Colonic mucosa (tissue), 4 donors: Measurements from ENCODE around the gene DIP2C. TPM values are rescaled to one million over a fixed set of nuclear protein-coding genes. Genes with fewer than 3 reads are reported as not detected.

Experiments used
- DNase-seq: peaks from one replicate; pipeline ENCODE4 v3.0.0-alpha.2; 2020
- H3K27ac ChIP-seq: fragments of 200-600 bp; one replicate; pipeline ENCODE4 v1.8.0; 2021
- H3K27me3 ChIP-seq: fragments of 200-600 bp; one replicate; pipeline ENCODE4 v1.8.0; 2021
- H3K36me3 ChIP-seq: fragments of 200-600 bp; one replicate; pipeline ENCODE4 v1.8.0; 2021
- H3K4me1 ChIP-seq: fragments of 200-600 bp; one replicate; pipeline ENCODE4 v1.8.0; 2021; ENCODE audit warnings: mild to moderate bottlenecking
- H3K4me3 ChIP-seq: fragments of 200-600 bp; one replicate; pipeline ENCODE4 v1.8.0; 2021
- H3K9ac ChIP-seq, 2 donors: one replicate each; pipeline ENCODE4 v1.7.0; 2013; ENCODE audit warnings: control low read depth in 2 of 2, low read depth in 2 of 2, low read length in 2 of 2
- H3K9me3 ChIP-seq: fragments of 200-600 bp; one replicate; pipeline ENCODE4 v1.8.0; 2021
- intact Hi-C: fragments of 100-400 bp; cut with DNase I; formaldehyde crosslinking; loops from one replicate; pipeline ENCODE4 v1.14.1; 2022
- total RNA-seq, 2 donors: library from RNA; stranded (reverse); fragmentation: NEBNext Ultra II Directional in 1 of 2; extraction: Animal tissue kit (Norgen Biotek cat#: 25700) in 1 of 2; gene quantifications; one replicate each; pipeline ENCODE4 v1.2.1, GENCODE V29; 2021
- TF ChIP-seq, protein P1 (sequence below): fragments of 200-600 bp; IDR thresholded peaks from one replicate; pipeline ENCODE4 v1.8.0; 2022; ENCODE audit warnings: antibody characterized with exemption, mild to moderate bottlenecking
- donor health status: healthy.
- donor health status: DM: no; HTN: no; CAD: no.
- donor health status: DM: no; HTN: no; CAD: no.

Gene DIP2C
- total RNA-seq, 2 donors from 2014 or later = 7.6 to 11.2 TPM

DNA sequence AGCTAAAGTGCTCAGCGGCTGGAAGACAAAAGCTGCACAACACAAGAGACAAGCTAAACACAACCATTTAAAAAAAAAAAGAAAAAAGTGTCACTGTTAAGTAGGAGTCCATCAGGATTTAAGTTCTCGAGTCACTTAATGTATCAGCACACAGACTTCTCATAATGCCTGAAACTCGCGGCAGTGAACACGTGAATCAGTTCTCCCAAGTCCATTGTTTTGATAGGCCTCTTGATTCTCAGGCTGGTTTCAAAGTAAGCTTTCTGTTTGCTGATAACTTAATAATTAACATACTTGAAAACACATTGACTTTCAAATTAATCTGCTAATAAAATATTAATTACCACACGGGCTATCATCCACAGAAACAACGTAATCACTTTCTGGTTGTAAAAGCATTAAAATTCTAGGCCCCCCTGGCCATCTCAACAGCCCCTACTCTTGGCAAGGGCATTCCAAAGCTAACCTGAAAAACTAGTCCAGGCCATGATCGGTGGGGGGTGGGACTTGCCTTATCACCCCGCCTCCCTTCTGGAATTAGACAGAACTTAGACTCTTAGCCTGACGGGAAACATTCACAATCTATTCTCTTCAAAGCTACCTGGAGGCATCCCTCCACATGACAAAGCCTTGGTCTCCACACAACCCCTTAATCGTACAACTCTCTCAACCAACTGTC is 129.0 kb downstream of the DIP2C start:
- DNase-seq = no peak
- Histone ChIP-seq H3K4me3 (no peak overlapping the region), H3K9ac (no peak overlapping the region), H3K9me3 (no peaks in the 10 kb centered on the region), H3K27ac (no peak overlapping the region), H3K27me3 (no peaks in the 10 kb centered on the region), H3K36me3 (no peaks in the 10 kb centered on the region), H3K4me1 (no peaks in the 10 kb centered on the region)
- TF ChIP-seq, protein P1, sequence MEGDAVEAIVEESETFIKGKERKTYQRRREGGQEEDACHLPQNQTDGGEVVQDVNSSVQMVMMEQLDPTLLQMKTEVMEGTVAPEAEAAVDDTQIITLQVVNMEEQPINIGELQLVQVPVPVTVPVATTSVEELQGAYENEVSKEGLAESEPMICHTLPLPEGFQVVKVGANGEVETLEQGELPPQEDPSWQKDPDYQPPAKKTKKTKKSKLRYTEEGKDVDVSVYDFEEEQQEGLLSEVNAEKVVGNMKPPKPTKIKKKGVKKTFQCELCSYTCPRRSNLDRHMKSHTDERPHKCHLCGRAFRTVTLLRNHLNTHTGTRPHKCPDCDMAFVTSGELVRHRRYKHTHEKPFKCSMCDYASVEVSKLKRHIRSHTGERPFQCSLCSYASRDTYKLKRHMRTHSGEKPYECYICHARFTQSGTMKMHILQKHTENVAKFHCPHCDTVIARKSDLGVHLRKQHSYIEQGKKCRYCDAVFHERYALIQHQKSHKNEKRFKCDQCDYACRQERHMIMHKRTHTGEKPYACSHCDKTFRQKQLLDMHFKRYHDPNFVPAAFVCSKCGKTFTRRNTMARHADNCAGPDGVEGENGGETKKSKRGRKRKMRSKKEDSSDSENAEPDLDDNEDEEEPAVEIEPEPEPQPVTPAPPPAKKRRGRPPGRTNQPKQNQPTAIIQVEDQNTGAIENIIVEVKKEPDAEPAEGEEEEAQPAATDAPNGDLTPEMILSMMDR = no peak
- intact Hi-C loops = no loop called here

DNA sequence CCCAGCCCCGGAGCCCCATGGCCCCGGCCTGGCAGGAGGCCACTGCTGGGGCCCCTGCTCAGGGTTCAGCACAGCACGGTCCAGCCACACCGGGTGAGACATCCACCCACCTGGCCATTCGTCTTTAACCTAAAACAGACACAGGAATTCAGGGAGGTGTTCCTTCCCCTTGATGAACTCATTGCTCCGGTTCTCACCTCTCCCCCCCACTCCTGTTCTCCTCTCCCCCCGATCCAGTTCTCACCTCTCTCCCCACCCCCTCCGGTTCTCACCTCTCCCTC is 129.8 kb downstream of the DIP2C start:
- TF ChIP-seq, protein P1 = no peak
- H3K4me1 ChIP-seq = no peaks in the 10 kb centered on the region
- no peak overlapping the region for H3K9ac ChIP-seq
- H3K36me3 ChIP-seq = no peaks in the 10 kb centered on the region
- intact Hi-C loops = no loop called here
- H3K27ac ChIP-seq = no peak overlapping the region
- no peaks in the 10 kb centered on the region for H3K27me3 ChIP-seq
- no peak overlapping the region for H3K4me3 ChIP-seq
- no peaks in the 10 kb centered on the region for H3K9me3 ChIP-seq
- no peak for DNase-seq

DNA sequence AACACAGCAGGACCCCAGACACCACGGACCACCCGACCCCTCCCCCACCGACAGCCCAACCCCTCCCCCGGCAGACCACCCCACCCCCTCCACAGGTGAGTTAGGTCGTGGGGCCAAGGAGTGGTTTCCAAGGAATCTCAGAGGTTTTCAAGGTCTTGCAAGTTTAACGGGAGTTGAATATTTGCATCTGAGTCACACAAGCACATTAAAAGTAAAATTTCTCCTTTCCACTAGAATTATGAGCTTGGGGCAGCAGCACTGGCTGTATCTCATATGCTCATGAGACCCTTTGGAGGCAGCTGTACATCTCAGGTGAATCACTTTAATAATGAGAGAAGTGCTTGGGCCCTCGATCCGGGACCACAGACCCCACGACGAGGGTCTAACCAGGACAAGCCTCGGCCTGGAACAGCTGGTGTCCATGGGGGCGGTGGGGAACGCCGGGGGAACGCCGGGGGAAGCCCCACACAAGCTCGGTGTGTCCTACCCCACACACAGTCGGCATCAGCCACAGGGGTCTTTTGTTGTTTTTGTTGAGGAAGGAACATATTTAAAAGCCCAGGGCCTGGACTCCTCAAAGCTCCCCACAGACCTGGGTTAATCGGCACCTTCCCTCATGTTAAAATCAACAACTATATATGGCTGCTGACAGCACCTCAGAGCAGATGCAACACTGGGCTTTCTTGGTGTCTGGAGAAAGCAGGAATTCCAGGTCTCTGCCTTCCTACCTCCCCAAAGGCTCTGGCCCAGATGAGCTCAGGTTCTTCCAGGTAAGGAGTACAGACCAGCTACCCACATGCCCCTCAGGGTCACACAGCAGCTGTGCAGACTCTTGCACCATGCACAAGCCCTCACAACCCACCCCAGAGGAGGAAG is 130.3 kb downstream of the DIP2C start:
- TF ChIP-seq, protein P1 = no peak
- Histone ChIP-seq H3K27ac (no peak overlapping the region), H3K9ac (no peak overlapping the region), H3K9me3 (no peaks in the 10 kb centered on the region), H3K4me3 (no peak overlapping the region), H3K4me1 (no peaks in the 10 kb centered on the region), H3K36me3 (no peaks in the 10 kb centered on the region), H3K27me3 (no peaks in the 10 kb centered on the region)
- DNase-seq = no peak
- intact Hi-C loops = no loop called here

DNA sequence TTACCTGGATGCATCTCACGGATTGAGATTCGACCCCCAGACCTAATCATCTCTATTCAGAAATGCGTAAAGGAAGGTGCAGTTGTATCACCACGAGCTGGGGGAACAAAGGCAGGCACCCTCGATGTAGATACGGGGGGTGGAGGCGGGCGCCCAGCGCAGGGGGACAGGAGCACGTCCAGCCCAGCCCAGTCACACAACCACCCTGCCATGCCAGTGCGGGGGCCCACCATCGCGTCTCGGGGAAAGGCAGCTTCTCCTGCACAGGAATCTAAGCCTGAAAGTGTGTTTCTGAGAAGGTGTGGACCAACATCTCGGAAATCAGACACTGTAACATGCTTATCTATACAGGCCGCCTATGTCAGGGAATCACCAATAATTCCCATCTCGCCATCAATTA is 131.1 kb downstream of the DIP2C start:
- H3K27ac ChIP-seq = no peak overlapping the region
- no peaks in the 10 kb centered on the region for H3K4me1 ChIP-seq
- no peak overlapping the region for H3K4me3 ChIP-seq
- intact Hi-C loops = no loop called here
- no peak overlapping the region for H3K9ac ChIP-seq
- H3K36me3 ChIP-seq = no peaks in the 10 kb centered on the region
- H3K27me3 ChIP-seq = no peaks in the 10 kb centered on the region
- no peak for DNase-seq
- TF ChIP-seq, protein P1 = no peak
- H3K9me3 ChIP-seq = no peaks in the 10 kb centered on the region

DNA sequence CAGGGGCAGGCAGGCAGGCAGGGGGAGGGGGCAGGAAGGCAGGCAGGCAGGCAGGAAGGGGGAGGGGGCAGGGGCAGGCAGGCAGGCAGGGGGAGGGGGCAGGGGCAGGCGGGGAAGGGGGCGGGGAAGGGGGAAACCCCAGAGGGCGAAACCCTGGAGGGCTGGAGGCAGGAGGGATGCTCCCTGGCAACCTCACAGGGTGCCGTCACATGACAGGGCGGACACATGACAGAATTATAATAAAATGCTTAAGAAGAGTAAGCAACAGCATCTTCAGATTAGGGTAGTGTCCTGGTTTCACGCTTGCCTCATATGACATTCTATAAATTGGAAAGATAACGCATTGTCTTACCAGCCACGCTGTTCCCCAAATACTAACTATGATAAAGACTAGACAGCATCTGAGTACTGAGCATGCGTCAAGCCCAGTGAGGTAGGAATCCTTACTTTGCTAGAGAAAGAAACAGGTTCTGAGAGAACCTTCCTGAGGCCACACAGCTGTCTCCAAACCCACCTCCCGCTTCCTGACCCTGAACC is 131.6 kb downstream of the DIP2C start:
- H3K4me1 ChIP-seq = no peaks in the 10 kb centered on the region

More for the DNA sequence above, 131.6 kb downstream of the DIP2C start:
- Histone ChIP-seq H3K27me3 (no peaks in the 10 kb centered on the region), H3K4me3 (no peak overlapping the region), H3K36me3 (no peaks in the 10 kb centered on the region), H3K9ac (no peak overlapping the region), H3K27ac (no peak overlapping the region), H3K9me3 (no peaks in the 10 kb centered on the region)
- TF ChIP-seq, protein P1 = no peak
- DNase-seq = no peak
- intact Hi-C loops = no loop called here
